Mesenchymal stem cell (in vitro differentiated cells and primary cell): ENCODE results near the gene SLC35F1.
"Not testable (repeated sequence)": the region's sequence is repeated elsewhere in the genome, so short reads cannot be mapped to it uniquely, and the experiment has no call there.

ENCODE experiments used
- DNase-seq: peaks from one replicate; pipeline ENCODE4 v3.0.0-alpha.2; 2013
- H2AFZ ChIP-seq: one replicate; pipeline ENCODE4 v1.6.1; 2013; ENCODE audit warnings: low read depth, mild to moderate bottlenecking, control low read depth, inconsistent platforms, low read length, moderate library complexity
- H2AK5ac ChIP-seq: 2 replicates; pipeline ENCODE4 v1.6.1; 2013; ENCODE audit warnings: low read length, moderate library complexity, mild to moderate bottlenecking, inconsistent platforms; ENCODE audit not compliant: severe bottlenecking
- H2BK120ac ChIP-seq: one replicate; pipeline ENCODE4 v1.6.1; 2013; ENCODE audit warnings: low read depth, mild to moderate bottlenecking, inconsistent platforms, low read length, moderate library complexity
- H2BK12ac ChIP-seq, 2 experiments: one replicate each; pipeline ENCODE4 v1.6.1; 2013; ENCODE audit warnings: inconsistent platforms in 2 of 2, low read length in 2 of 2, mild to moderate bottlenecking in 2 of 2, moderate library complexity in 2 of 2, control low read depth in 1 of 2
- H2BK15ac ChIP-seq: one replicate; pipeline ENCODE4 v1.6.1; 2013; ENCODE audit warnings: mild to moderate bottlenecking, low read depth, inconsistent platforms; ENCODE audit not compliant: poor library complexity, severe bottlenecking
- H2BK5ac ChIP-seq: 2 replicates; pipeline ENCODE4 v1.6.1; 2013; ENCODE audit warnings: low read depth, mild to moderate bottlenecking, low read length, control low read depth, inconsistent platforms; ENCODE audit not compliant: poor library complexity, severe bottlenecking
- H3K14ac ChIP-seq, 2 experiments: one replicate each; pipeline ENCODE4 v1.6.1; 2013; ENCODE audit warnings: inconsistent platforms in 2 of 2, low read length in 2 of 2, control low read depth in 1 of 2, mild to moderate bottlenecking in 1 of 2, moderate library complexity in 1 of 2
- H3K18ac ChIP-seq, 2 experiments: one replicate each; pipeline ENCODE4 v1.6.1; 2013; ENCODE audit warnings: inconsistent platforms in 2 of 2, low read length in 2 of 2, control low read depth in 1 of 2, low read depth in 1 of 2, mild to moderate bottlenecking in 1 of 2
- H3K23ac ChIP-seq, 2 experiments: one replicate each; pipeline ENCODE4 v1.6.1; 2013; ENCODE audit warnings: inconsistent platforms in 2 of 2, low read length in 2 of 2, mild to moderate bottlenecking in 2 of 2, moderate library complexity in 2 of 2, control low read depth in 1 of 2
- H3K27ac ChIP-seq: 2 replicates; pipeline ENCODE4 v1.5.1; 2013; ENCODE audit warnings: mild to moderate bottlenecking, moderate library complexity, low read length, control low read depth, inconsistent platforms; ENCODE audit not compliant: poor library complexity, severe bottlenecking
- H3K27me3 ChIP-seq, 2 experiments: 2 replicates each; pipeline versions ENCODE4 v1.6.1 to v1.7.0; 2013; ENCODE audit warnings: low read length in 2 of 2, mild to moderate bottlenecking in 2 of 2, moderate library complexity in 2 of 2, control low read depth in 1 of 2, inconsistent platforms in 1 of 2; ENCODE audit not compliant: control insufficient read depth in 1 of 2, insufficient read depth in 1 of 2
- H3K36me3 ChIP-seq, 2 experiments: 2 replicates each; pipeline versions ENCODE4 v1.6.1 to v1.7.0; 2013; ENCODE audit warnings: low read length in 2 of 2, control low read depth in 1 of 2, inconsistent platforms in 1 of 2, low read depth in 1 of 2, mild to moderate bottlenecking in 1 of 2; ENCODE audit not compliant: insufficient read depth in 2 of 2, control insufficient read depth in 1 of 2
- H3K4ac ChIP-seq, 2 experiments: one replicate each; pipeline ENCODE4 v1.6.1; 2013; ENCODE audit warnings: inconsistent platforms in 2 of 2, low read length in 2 of 2, mild to moderate bottlenecking in 2 of 2, moderate library complexity in 2 of 2, control low read depth in 1 of 2, low read depth in 1 of 2
- H3K4me1 ChIP-seq: 2 replicates; pipeline ENCODE4 v1.6.1; 2013; ENCODE audit warnings: low read depth, low read length, control low read depth; ENCODE audit not compliant: control insufficient read depth, insufficient read depth
- H3K4me2 ChIP-seq: 2 replicates; pipeline ENCODE4 v1.6.1; 2013; ENCODE audit warnings: low read length, mild to moderate bottlenecking, inconsistent platforms; ENCODE audit not compliant: poor library complexity, severe bottlenecking
- H3K4me3 ChIP-seq, 2 experiments: 2 replicates each; pipeline versions ENCODE4 v1.5.1 to v1.7.0; 2013; ENCODE audit warnings: low read length in 2 of 2, mild to moderate bottlenecking in 2 of 2, control low read depth in 1 of 2, low read depth in 1 of 2; ENCODE audit not compliant: insufficient read depth in 1 of 2
- H3K79me1 ChIP-seq: replicated peaks from 2 replicates; pipeline ENCODE4 v1.6.1; 2013; ENCODE audit warnings: mild to moderate bottlenecking, control low read depth, low read length, inconsistent platforms; ENCODE audit not compliant: poor library complexity, severe bottlenecking
- H3K9ac ChIP-seq: 2 replicates; pipeline ENCODE4 v1.7.0; 2013; ENCODE audit warnings: mild to moderate bottlenecking, low read length, moderate library complexity
- H3K9me3 ChIP-seq: 2 replicates; pipeline ENCODE4 v1.7.0; 2013; ENCODE audit warnings: mild to moderate bottlenecking, low read length; ENCODE audit not compliant: control insufficient read depth
- H4K8ac ChIP-seq: one replicate; pipeline ENCODE4 v1.6.1; 2013; ENCODE audit warnings: inconsistent platforms, mild to moderate bottlenecking, low read length, moderate library complexity
- H4K91ac ChIP-seq: one replicate; pipeline ENCODE4 v1.6.1; 2013; ENCODE audit warnings: mild to moderate bottlenecking, low read length, inconsistent platforms
- WGBS: methylation state at CpG from one replicate; pipeline ENCODE4 v1.1.7; 2013; ENCODE audit warnings: mixed read lengths; 5-methylcytosine and 5-hydroxymethylcytosine counted together

SLC35F1 gene

DNA sequence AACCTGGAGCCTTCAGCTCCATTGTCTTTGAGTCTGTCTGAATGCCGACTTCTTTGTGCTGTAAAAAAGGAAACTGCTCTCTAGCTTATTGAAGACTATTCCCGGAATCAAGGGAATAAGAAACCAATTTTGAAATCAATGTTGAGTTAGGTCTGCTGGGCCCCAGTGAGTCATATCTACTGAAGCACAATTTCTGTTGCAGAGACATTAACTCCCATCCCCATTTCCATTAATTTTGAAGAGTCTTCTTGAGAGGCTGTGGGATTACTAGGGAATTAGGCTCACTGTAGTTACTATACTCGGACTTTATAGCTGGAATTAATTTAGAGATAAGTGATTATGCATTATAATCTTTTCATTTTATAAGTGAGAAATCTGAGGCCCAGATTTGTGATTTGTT is 116.7 kb downstream of the SLC35F1 start:
- no peak overlapping the region for H3K23ac ChIP-seq
- H3K79me1 ChIP-seq = no peaks in the 10 kb centered on the region
- no peak overlapping the region for H3K18ac ChIP-seq
- H3K4me3 ChIP-seq = no peak overlapping the region
- no peak overlapping the region for H3K9ac ChIP-seq
- no peaks in the 10 kb centered on the region for H3K27me3 ChIP-seq
- no peak overlapping the region for H2AFZ ChIP-seq
- H3K9me3 ChIP-seq = no peaks in the 10 kb centered on the region
- H2BK12ac ChIP-seq = no peak overlapping the region
- H3K27ac ChIP-seq = no peak overlapping the region
- no peak overlapping the region for H2BK120ac ChIP-seq
- H4K91ac ChIP-seq = no peak overlapping the region
- H2BK5ac ChIP-seq = no peak overlapping the region
- no peak overlapping the region for H2BK15ac ChIP-seq
- H3K4me2 ChIP-seq = no peak overlapping the region
- no peak overlapping the region for H2AK5ac ChIP-seq
- no peak for DNase-seq
- no peak overlapping the region for H3K4ac ChIP-seq
- WGBS = 86% methylated on average over 2 of the region's 3 CpGs
- H3K14ac ChIP-seq = no peak overlapping the region
- H3K36me3 ChIP-seq = no peaks in the 10 kb centered on the region
- no peaks in the 10 kb centered on the region for H3K4me1 ChIP-seq
- no peak overlapping the region for H4K8ac ChIP-seq

DNA sequence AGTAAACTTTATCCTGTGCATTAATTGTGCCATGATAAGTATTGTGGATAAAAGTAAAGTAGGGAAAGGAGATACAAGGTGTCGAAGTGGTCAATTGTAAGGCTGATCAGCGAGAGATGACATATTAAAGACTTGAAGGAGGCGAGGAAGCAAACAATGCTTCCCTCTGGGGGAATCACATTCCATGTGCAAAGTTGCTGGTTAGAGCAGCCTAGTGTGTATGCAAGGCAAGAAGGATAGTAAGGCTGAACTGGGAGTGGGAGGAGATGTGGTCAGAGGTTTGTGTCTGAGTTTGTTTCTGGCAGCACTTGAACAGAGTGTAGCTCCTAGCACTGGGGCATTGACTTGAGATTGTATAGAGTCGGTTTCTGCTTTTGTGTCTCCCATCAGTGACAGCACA is 122.9 kb downstream of the SLC35F1 start:
- Histone ChIP-seq H3K23ac (no peak overlapping the region), H2AK5ac (no peak overlapping the region), H4K91ac (no peak overlapping the region), H2BK5ac (no peak overlapping the region), H2AFZ (no peak overlapping the region), H2BK15ac (no peak overlapping the region), H2BK120ac (no peak overlapping the region), H3K18ac (no peak overlapping the region), H3K14ac (no peak overlapping the region), H3K4me2 (no peak overlapping the region), H3K79me1 (no peaks in the 10 kb centered on the region), H3K4ac (no peak overlapping the region), H2BK12ac (no peak overlapping the region), H3K27me3 (no peaks in the 10 kb centered on the region), H4K8ac (no peak overlapping the region), H3K36me3 (no peaks in the 10 kb centered on the region), H3K27ac (no peak overlapping the region), H3K4me3 (no peak overlapping the region), H3K9me3 (peaks cover 3% of the 10 kb centered on the region), H3K4me1 (no peaks in the 10 kb centered on the region), H3K9ac (no peak overlapping the region)
- WGBS = 77% methylated on average over 4 of the region's 4 CpGs
- DNase-seq = no peak

DNA sequence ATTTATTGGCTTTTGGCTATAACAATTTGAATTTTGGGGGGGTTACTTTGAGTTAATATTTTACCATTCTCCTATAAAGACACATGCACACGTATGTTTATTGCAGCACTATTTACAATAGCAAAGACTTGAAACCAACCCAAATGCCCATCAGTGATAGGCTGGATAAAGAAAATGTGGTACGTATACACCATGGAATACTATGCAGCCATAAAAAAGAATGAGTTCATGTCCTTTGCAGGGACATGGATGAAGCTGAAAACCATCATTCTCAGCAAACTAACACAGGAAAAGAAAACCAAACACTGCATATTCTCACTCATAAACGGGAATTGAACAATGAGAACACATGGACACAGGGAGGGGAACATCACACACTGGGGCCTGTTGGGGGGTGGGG is 130.4 kb downstream of the SLC35F1 start:
- H4K8ac ChIP-seq, H2AK5ac ChIP-seq, H3K27me3 ChIP-seq, H3K4me1 ChIP-seq, H3K36me3 ChIP-seq, H3K4me2 ChIP-seq, H2BK12ac ChIP-seq, H3K9me3 ChIP-seq, H2BK120ac ChIP-seq, H2BK15ac ChIP-seq, H2AFZ ChIP-seq, H3K79me1 ChIP-seq, H3K9ac ChIP-seq, H3K18ac ChIP-seq, H3K4ac ChIP-seq, H2BK5ac ChIP-seq, H4K91ac ChIP-seq, H3K14ac ChIP-seq, H3K4me3 ChIP-seq, H3K23ac ChIP-seq, H3K27ac ChIP-seq, DNase-seq: not testable (repeated sequence)
- WGBS = 75% methylated on average over 1 of the region's 3 CpGs

GRCh38 chr6:118042855-118043254 is 135.8 kb downstream of the SLC35F1 start:
- Histone ChIP-seq H3K23ac (no peak overlapping the region), H3K4ac (no peak overlapping the region), H3K27me3 (no peaks in the 10 kb centered on the region), H3K4me3 (no peak overlapping the region), H3K36me3 (no peaks in the 10 kb centered on the region), H3K4me2 (no peak overlapping the region), H3K27ac (no peak overlapping the region), H2AFZ (no peak overlapping the region), H2AK5ac (no peak overlapping the region), H3K9me3 (no peaks in the 10 kb centered on the region), H3K9ac (no peak overlapping the region), H2BK12ac (no peak overlapping the region), H4K91ac (no peak overlapping the region), H3K79me1 (no peaks in the 10 kb centered on the region), H2BK120ac (no peak overlapping the region), H3K14ac (no peak overlapping the region), H4K8ac (no peak overlapping the region), H3K18ac (no peak overlapping the region), H3K4me1 (no peaks in the 10 kb centered on the region), H2BK15ac (no peak overlapping the region), H2BK5ac (no peak overlapping the region)
- WGBS = 40% methylated on average over 2 of the region's 4 CpGs
- peak; percentile 2 for DNase-seq
